ENCODE results near the gene RAB6A. TPM values are rescaled to one million over a fixed set of nuclear protein-coding genes. Genes with fewer than 3 reads are reported as not detected.
"Not testable (repeated sequence)": the region's sequence is repeated elsewhere in the genome, so short reads cannot be mapped to it uniquely, and the experiment has no call there.

Gene RAB6A
- total RNA-seq, 1 experiment from 2014 or later, result 172 TPM

- no peak overlapping the region for H3K4me3 Mint-ChIP-seq (ENCODE audit: unreplicated experiment)
- H3K36me3 Mint-ChIP-seq (ENCODE audit: insufficient read depth, unreplicated experiment), result peaks cover 62% of the 10 kb centered on the region
- ChIA-PET POLR2A (interaction anchor here (0.5 kb wide), 1 partner anchor 8 kb away, joined by 3 read pairs; no protein-coding TSS in a partner anchor), CTCF (interaction anchor here (1.0 to 1.3 kb wide), 2 partner anchors 12 to 33 kb away, joined by 3 to 6 read pairs; no protein-coding TSS in a partner anchor)
- H3K9me3 Mint-ChIP-seq (ENCODE audit: unreplicated experiment), result no peaks in the 10 kb centered on the region
- no peaks in the 10 kb centered on the region for H3K4me1 Mint-ChIP-seq (ENCODE audit: insufficient read depth, unreplicated experiment)
- no peak for TF ChIP-seq CTCF (IDR thresholded peaks at IDR 0.05; ENCODE audit: unreplicated experiment)
- DNase-seq (ENCODE audit: unreplicated experiment), result no peak
- H3K27me3 Mint-ChIP-seq (ENCODE audit: insufficient read depth, unreplicated experiment), result no peaks in the 10 kb centered on the region
- no TSS peak for BruUV-seq (replicated peaks)
- intact Hi-C loops (cut with micrococcal nuclease), result no loop called here
- H3K27ac Mint-ChIP-seq (ENCODE audit: low read depth, unreplicated experiment), result no peak overlapping the region
These were observed 66.9 kb downstream of the RAB6A start for GRCh38 chr11:73693899-73694525.

DNA sequence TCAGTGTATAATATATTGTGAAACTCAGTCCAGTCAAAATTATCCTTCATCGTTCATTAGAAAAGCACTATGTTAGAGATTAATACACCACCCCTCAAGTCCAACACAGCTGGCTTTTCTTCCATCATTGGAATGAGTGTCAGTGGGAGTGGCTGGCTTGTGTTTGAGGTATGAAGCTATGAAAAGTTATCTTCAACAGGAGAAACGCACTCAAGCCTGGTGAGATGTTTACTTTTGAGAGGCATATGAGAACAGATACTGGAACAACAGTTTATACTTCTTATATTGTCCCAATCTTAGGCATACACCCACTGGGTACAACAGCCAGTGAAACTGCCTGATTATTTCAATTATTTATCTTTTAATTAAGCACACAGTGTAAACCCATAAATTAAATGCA is 80.2 kb downstream of the RAB6A start:
- intact Hi-C loops (cut with micrococcal nuclease), result no loop called here
- H3K36me3 Mint-ChIP-seq (ENCODE audit: insufficient read depth, unreplicated experiment), result peaks cover 87% of the 10 kb centered on the region
- CTCF ChIA-PET, result interaction anchor here (0.7 to 1.5 kb wide), 2 partner anchors 20 to 46 kb away, joined by 3 to 4 read pairs; no protein-coding TSS in a partner anchor
- no TSS peak for BruUV-seq (replicated peaks)
- no peaks in the 10 kb centered on the region for H3K9me3 Mint-ChIP-seq (ENCODE audit: unreplicated experiment)
- DNase-seq (ENCODE audit: unreplicated experiment), result no peak
- POLR2A ChIA-PET, result interaction anchor here (0.6 kb wide), 3 partner anchors 42 to 575 kb away, joined by 4 to 6 read pairs (median 4); no protein-coding TSS in a partner anchor
- TF ChIP-seq CTCF (IDR thresholded peaks at IDR 0.05; ENCODE audit: unreplicated experiment), result no peak
- no peaks in the 10 kb centered on the region for H3K27me3 Mint-ChIP-seq (ENCODE audit: insufficient read depth, unreplicated experiment)
- no peaks in the 10 kb centered on the region for H3K4me1 Mint-ChIP-seq (ENCODE audit: insufficient read depth, unreplicated experiment)
- no peak overlapping the region for H3K4me3 Mint-ChIP-seq (ENCODE audit: unreplicated experiment)
- H3K27ac Mint-ChIP-seq (ENCODE audit: low read depth, unreplicated experiment), result no peak overlapping the region

- CTCF ChIA-PET, result interaction anchor here (0.6 to 0.8 kb wide), 2 partner anchors 53 to 67 kb away, joined by 3 to 4 read pairs; no protein-coding TSS in a partner anchor
- DNase-seq (ENCODE audit: unreplicated experiment), result not testable (repeated sequence)
These were observed 84.3 kb downstream of the RAB6A start for GRCh38 chr11:73676552-73676951.

GRCh38 chr11:73671701-73672100 is 89.2 kb downstream of the RAB6A start:
- intact Hi-C loops (cut with micrococcal nuclease), result no loop called here
- CTCF ChIA-PET, result interaction anchor here (0.6 to 3.4 kb wide), 2 partner anchors 10 to 233 kb away, joined by 4 to 22 read pairs; no protein-coding TSS in a partner anchor
- H3K4me1 Mint-ChIP-seq (ENCODE audit: insufficient read depth, unreplicated experiment), result no peaks in the 10 kb centered on the region
- peaks cover 60% of the 10 kb centered on the region for H3K36me3 Mint-ChIP-seq (ENCODE audit: insufficient read depth, unreplicated experiment)
- POLR2A ChIA-PET, result interaction anchor here (0.6 to 1.9 kb wide), 4 partner anchors 11 to 377 kb away, joined by 3 to 5 read pairs (median 4); no protein-coding TSS in a partner anchor
- BruUV-seq (replicated peaks), result no TSS peak
- H3K27me3 Mint-ChIP-seq (ENCODE audit: insufficient read depth, unreplicated experiment), result no peaks in the 10 kb centered on the region
- no peak for DNase-seq (ENCODE audit: unreplicated experiment)
- H3K4me3 Mint-ChIP-seq (ENCODE audit: unreplicated experiment), result no peak overlapping the region
- H3K27ac Mint-ChIP-seq (ENCODE audit: low read depth, unreplicated experiment), result no peak overlapping the region
- H3K9me3 Mint-ChIP-seq (ENCODE audit: unreplicated experiment), result no peaks in the 10 kb centered on the region
- no peak for TF ChIP-seq CTCF (IDR thresholded peaks at IDR 0.05; ENCODE audit: unreplicated experiment)

More at GRCh38 chr11:73676552-73676951, 84.3 kb downstream of the RAB6A start:
- H3K27ac Mint-ChIP-seq (ENCODE audit: low read depth, unreplicated experiment); BruUV-seq (replicated peaks); intact Hi-C loops (cut with micrococcal nuclease); H3K4me3 Mint-ChIP-seq (ENCODE audit: unreplicated experiment); H3K9me3 Mint-ChIP-seq (ENCODE audit: unreplicated experiment); H3K27me3 Mint-ChIP-seq (ENCODE audit: insufficient read depth, unreplicated experiment); H3K4me1 Mint-ChIP-seq (ENCODE audit: insufficient read depth, unreplicated experiment): not testable (repeated sequence)
- POLR2A ChIA-PET, result interaction anchor here (1.0 to 1.1 kb wide), 2 partner anchors 12 to 16 kb away, joined by 3 read pairs; no protein-coding TSS in a partner anchor
- peaks cover 75% of the 10 kb centered on the region for H3K36me3 Mint-ChIP-seq (ENCODE audit: insufficient read depth, unreplicated experiment)

All from MCF 10A (cell line).